HG03439 (cell line): ENCODE measurements around the gene ZNF296.

Experiments used
- ATAC-seq: cut with Tn5 transposase; IDR thresholded peaks from one replicate; pipeline ENCODE4 v1.9.1; 2021; ENCODE audit warnings: mild to moderate bottlenecking, moderate library complexity; ENCODE audit not compliant: unreplicated experiment

The ZNF296 gene

GRCh38 chr19:45027371-45027770 lies 48.9 kb downstream of the ZNF296 start:
- no peak for ATAC-seq

DNA sequence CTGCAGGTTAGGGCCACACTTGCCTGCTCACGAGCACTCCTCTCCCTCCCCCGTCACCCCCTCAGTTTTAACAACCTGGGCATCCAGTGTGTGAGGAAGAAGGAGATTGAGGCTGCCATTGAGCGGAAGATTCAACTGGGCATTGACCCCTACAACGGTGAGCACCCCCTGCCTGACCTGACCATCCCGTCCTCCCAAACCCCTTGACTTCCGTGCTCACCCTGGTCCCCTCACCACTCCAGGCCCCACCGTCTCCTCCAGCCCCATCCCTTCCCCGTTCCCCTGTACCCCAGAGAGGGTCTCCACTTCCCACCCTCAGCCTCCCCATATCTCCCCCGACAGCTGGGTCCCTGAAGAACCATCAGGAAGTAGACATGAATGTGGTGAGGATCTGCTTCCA lies 51.0 kb downstream of the ZNF296 start:
- ATAC-seq = no peak

GRCh38 chr19:45023048-45023447 lies 53.2 kb downstream of the ZNF296 start:
- ATAC-seq = no peak

- no peak for ATAC-seq
Measured at GRCh38 chr19:45021971-45022370, 54.3 kb downstream of the ZNF296 start.
